SK-N-SH (cell line): ENCODE results near the gene CEBPB. TPM values are rescaled to one million over a fixed set of nuclear protein-coding genes. Genes with fewer than 3 reads are reported as not detected.
"Not testable (repeated sequence)": the region's sequence is repeated elsewhere in the genome, so short reads cannot be mapped to it uniquely, and the experiment has no call there.

Source experiments
- CTCF ChIA-PET: fragments of 300-600, 350-600 bp; formaldehyde crosslinking; extraction: SDS; loops from one replicate; lab custom pipeline; 2021; lab: Yijun Ruan, JAX
- POLR2A ChIA-PET: fragments of 350-600 bp; sonication (Branson Sonifier 250); formaldehyde crosslinking; extraction: SDS; loops from one replicate; lab custom pipeline; 2020; ENCODE audit warnings: antibody characterized with exemption, inconsistent platforms; lab: Yijun Ruan, JAX
- DNase-seq: peaks from one replicate; pipeline ENCODE4 v3.0.0; 2012
- H2AFZ ChIP-seq: fragments of 200-600 bp; sonication (generic); 2 replicates; pipeline ENCODE4 v1.8.1; 2016; ENCODE audit warnings: antibody characterized with exemption, mild to moderate bottlenecking, low read depth
- H3F3A ChIP-seq: fragments of 200-600 bp; sonication (generic); replicated peaks from 2 replicates; pipeline ENCODE3; 2016; ENCODE audit warnings: antibody characterized with exemption, mild to moderate bottlenecking; ENCODE audit not compliant: insufficient read depth
- H3K27ac ChIP-seq, 2 experiments: fragments of 200-500 bp in 1 of 2; fragments of 200-600 bp in 1 of 2; sonication (Bioruptor generic) in 1 of 2; sonication (generic), shearing (Covaris generic) in 1 of 2; 2 replicates each; pipeline versions ENCODE4 v1.5.1 to v1.6.1; 2014 to 2016; ENCODE audit warnings: low read depth in 2 of 2, inconsistent platforms in 1 of 2, low read length in 1 of 2, mild to moderate bottlenecking in 1 of 2, mixed read lengths in 1 of 2
- H3K27me3 ChIP-seq: fragments of 200-600 bp; sonication (generic), shearing (Covaris generic); 2 replicates; pipeline ENCODE4 v1.6.1; 2016; ENCODE audit warnings: mixed run types; ENCODE audit not compliant: insufficient read depth
- H3K36me3 ChIP-seq, 2 experiments: fragments of 200-500 bp in 1 of 2; fragments of 200-600 bp in 1 of 2; sonication (Bioruptor generic) in 1 of 2; sonication (generic) in 1 of 2; replicated peaks in 1 of 2; 2 replicates each; pipeline versions ENCODE3 to v1.5.1; 2014 to 2016; ENCODE audit warnings: low read length in 1 of 2, mild to moderate bottlenecking in 1 of 2; ENCODE audit not compliant: insufficient read depth in 2 of 2, control insufficient read depth in 1 of 2
- H3K4me1 ChIP-seq, 2 experiments: fragments of 200-500 bp in 1 of 2; fragments of 200-600 bp in 1 of 2; sonication (Bioruptor generic) in 1 of 2; sonication (generic), shearing (Covaris generic) in 1 of 2; 2 replicates each; pipeline versions ENCODE4 v1.5.1 to v1.6.1; 2014 to 2016; ENCODE audit warnings: low read depth in 1 of 2, low read length in 1 of 2, mixed run types in 1 of 2; ENCODE audit not compliant: insufficient read depth in 2 of 2, control insufficient read depth in 1 of 2
- H3K4me2 ChIP-seq: fragments of 200-600 bp; sonication (generic), shearing (Covaris generic); 2 replicates; pipeline ENCODE4 v1.6.1; 2017; ENCODE audit warnings: mixed run types
- H3K4me3 ChIP-seq, 2 experiments: fragments of 200-500 bp in 1 of 2; fragments of 200-600 bp in 1 of 2; sonication (Bioruptor generic) in 1 of 2; sonication (generic), shearing (Covaris generic) in 1 of 2; 2 replicates each; pipeline versions ENCODE4 v1.5.1 to v1.8.1; 2014 to 2016; ENCODE audit warnings: low read depth in 2 of 2, inconsistent platforms in 1 of 2, low read length in 1 of 2, mild to moderate bottlenecking in 1 of 2, mixed read lengths in 1 of 2, moderate library complexity in 1 of 2
- H3K79me2 ChIP-seq: fragments of 200-600 bp; sonication (generic); 2 replicates; pipeline ENCODE4 v1.8.1; 2017; ENCODE audit warnings: mild to moderate bottlenecking; ENCODE audit not compliant: insufficient read depth
- H3K9ac ChIP-seq: fragments of 200-600 bp; sonication (generic); 2 replicates; pipeline ENCODE4 v1.6.1; 2017; ENCODE audit warnings: mixed run types
- H3K9me2 ChIP-seq: fragments of 200-600 bp; sonication (generic); 2 replicates; pipeline ENCODE4 v1.6.1; 2017; ENCODE audit warnings: mixed run types
- H3K9me3 ChIP-seq: fragments of 200-600 bp; sonication (generic); 2 replicates; pipeline ENCODE4 v1.6.1; 2017; ENCODE audit warnings: mixed run types, mild to moderate bottlenecking, moderate library complexity
- H4K20me1 ChIP-seq: fragments of 200-600 bp; sonication (generic); 2 replicates; pipeline ENCODE4 v1.6.1; 2017; ENCODE audit warnings: mild to moderate bottlenecking, mixed run types; ENCODE audit not compliant: insufficient read depth
- CHD2 ChIP-seq: fragments of 150-350 bp; IDR thresholded peaks from 2 replicates; pipeline ENCODE4 v1.6.1; 2018; ENCODE audit warnings: low read length; ENCODE audit not compliant: partially characterized antibody
- ELF1 ChIP-seq: IDR thresholded peaks from 2 replicates; pipeline ENCODE4 v1.4.0; 2012
- EP300 ChIP-seq, 2 experiments: IDR thresholded peaks; 2 replicates each; pipeline versions ENCODE4 v1.4.0 to v1.6.1; 2012; ENCODE audit warnings: borderline replicate concordance in 1 of 2, low read depth in 1 of 2, low read length in 1 of 2
- FOSL2 ChIP-seq: IDR thresholded peaks from 2 replicates; pipeline ENCODE4 v1.4.0; 2012; ENCODE audit warnings: low read depth, mild to moderate bottlenecking, moderate library complexity, borderline replicate concordance
- FOXM1 ChIP-seq: IDR thresholded peaks from 2 replicates; pipeline ENCODE4 v1.4.0; 2012; ENCODE audit warnings: low read depth, mild to moderate bottlenecking
- GATA2 ChIP-seq: sonication (generic); formaldehyde crosslinking; IDR thresholded peaks from 2 replicates; pipeline ENCODE4 v1.5.0; 2020; ENCODE audit warnings: mild to moderate bottlenecking, missing genetic modification reagents
- NFIC ChIP-seq: IDR thresholded peaks from 2 replicates; pipeline ENCODE4 v1.4.0; 2012; ENCODE audit warnings: borderline replicate concordance
- POLR2AphosphoS5 ChIP-seq: IDR thresholded peaks from 2 replicates; pipeline ENCODE4 v1.6.1; 2012; ENCODE audit warnings: low read depth, low read length
- RFX5 ChIP-seq: IDR thresholded peaks from 2 replicates; pipeline ENCODE4 v1.6.1; 2012; ENCODE audit warnings: mild to moderate bottlenecking, improper control_type of control experiment, low read length
- SIN3A ChIP-seq: IDR thresholded peaks from 2 replicates; pipeline ENCODE4 v1.6.1; 2012; ENCODE audit warnings: low read depth, mild to moderate bottlenecking, low read length, moderate library complexity, borderline replicate concordance
- YY1 ChIP-seq: IDR thresholded peaks from 2 replicates; pipeline ENCODE4 v1.4.0; 2012; ENCODE audit warnings: low read depth, mild to moderate bottlenecking
- whole genome bisulfite sequencing: methylation state at CpG from one replicate; pipeline ENCODE4 v1.1.6; 2017; ENCODE audit warnings: low lambda C conversion rate; 5-methylcytosine and 5-hydroxymethylcytosine counted together
- polyA plus RNA-seq, 3 experiments: library from polyadenylated mRNA; depleted of rRNA; stranded (reverse); fragments of >200 nt; gene quantifications; 2 replicates each; pipeline ENCODE4 v1.2.3, GENCODE V29; 2012
- TF ChIP-seq, protein P1 (sequence below): IDR thresholded peaks from 2 replicates; pipeline ENCODE4 v1.4.0; 2012; ENCODE audit warnings: low read depth, borderline replicate concordance
- TF ChIP-seq, protein P2 (sequence below): IDR thresholded peaks from 2 replicates; pipeline ENCODE4 v1.4.0; 2012; ENCODE audit warnings: low read depth
- TF ChIP-seq, protein P3 (sequence below): IDR thresholded peaks from 2 replicates; pipeline ENCODE4; 2012

The CEBPB gene
- polyA plus RNA-seq, 1 of the 3 experiments (the other 2 are of a cell fraction), result 14.7 TPM

DNA sequence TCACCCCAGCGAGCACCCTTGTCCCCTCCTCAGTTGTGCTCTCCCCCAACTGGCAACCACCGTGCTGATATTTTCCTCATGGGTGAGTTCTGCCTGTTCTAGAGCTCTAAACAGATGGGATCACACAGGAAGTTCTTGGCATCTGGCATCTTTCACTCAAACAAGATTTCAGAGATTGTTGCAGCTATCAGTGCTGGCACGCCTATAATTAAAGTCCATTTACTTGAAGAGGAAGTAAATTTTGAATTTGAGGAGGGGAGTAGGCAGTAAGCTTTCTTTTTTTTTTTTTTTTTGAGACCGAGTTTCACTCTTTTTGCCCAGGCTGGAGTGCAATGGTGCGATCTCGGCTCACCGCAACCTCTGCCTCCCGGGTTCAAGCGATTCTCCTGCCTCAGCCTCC lies 12.0 kb upstream of the CEBPB start:
- not testable (repeated sequence) for H3F3A ChIP-seq, H3K9ac ChIP-seq, H3K36me3 ChIP-seq, H3K4me2 ChIP-seq, H3K4me1 ChIP-seq, H4K20me1 ChIP-seq, H3K4me3 ChIP-seq, H2AFZ ChIP-seq, H3K27ac ChIP-seq, H3K9me2 ChIP-seq
- POLR2A ChIA-PET, result interaction anchor here (0.8 to 1.4 kb wide), 2 partner anchors 58 to 107 kb away, joined by 3 to 4 read pairs; no protein-coding TSS in a partner anchor
- WGBS, result 81% methylated on average over 9 of the region's 9 CpGs
- TF ChIP-seq GATA2 (peak; percentile 32; the same call in 1 of the 2 replicates), EP300 (IDR thresholded peaks at IDR 0.05; ENCODE audit: borderline replicate concordance in 1 of 2, low read depth in 1 of 2, low read length in 1 of 2) (peak in 1 of 2 experiments; percentile 22; a peak in 1 of 4 replicates)
- TF ChIP-seq, all 33 proteins: peak for 2; not testable (repeated sequence) for 31
- H3K9me3 ChIP-seq, DNase-seq, H3K27me3 ChIP-seq, H3K79me2 ChIP-seq: not testable (repeated sequence)
- CTCF ChIA-PET, result interaction anchor here (0.6 to 15.3 kb wide), 44 partner anchors 9 to 399 kb away, joined by 3 to 281 read pairs (median 4); partner anchors contain the start of genes CEBPB and PEDS1

DNA sequence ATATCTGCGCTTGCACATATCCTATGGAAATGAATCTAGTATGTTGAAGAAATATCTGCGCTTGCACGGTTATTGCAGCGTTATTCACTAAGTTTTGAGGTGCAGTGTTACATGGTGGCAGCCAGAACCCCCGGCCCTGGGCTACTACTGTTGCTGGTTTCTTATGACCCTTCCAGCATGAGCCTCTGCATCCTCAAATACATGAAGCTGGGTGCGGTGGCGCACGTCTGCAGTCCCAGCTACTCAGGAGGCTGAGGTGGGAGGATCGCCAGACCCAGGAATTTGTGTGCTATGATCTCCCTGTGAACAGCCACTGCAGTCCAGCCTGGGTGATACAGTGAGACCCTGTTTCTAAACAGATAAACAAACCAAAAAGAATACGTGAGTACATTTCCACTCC lies 9.3 kb upstream of the CEBPB start:
- no peak for TF ChIP-seq POLR2AphosphoS5
- TF ChIP-seq YY1, result no peak
- TF ChIP-seq, protein P1, sequence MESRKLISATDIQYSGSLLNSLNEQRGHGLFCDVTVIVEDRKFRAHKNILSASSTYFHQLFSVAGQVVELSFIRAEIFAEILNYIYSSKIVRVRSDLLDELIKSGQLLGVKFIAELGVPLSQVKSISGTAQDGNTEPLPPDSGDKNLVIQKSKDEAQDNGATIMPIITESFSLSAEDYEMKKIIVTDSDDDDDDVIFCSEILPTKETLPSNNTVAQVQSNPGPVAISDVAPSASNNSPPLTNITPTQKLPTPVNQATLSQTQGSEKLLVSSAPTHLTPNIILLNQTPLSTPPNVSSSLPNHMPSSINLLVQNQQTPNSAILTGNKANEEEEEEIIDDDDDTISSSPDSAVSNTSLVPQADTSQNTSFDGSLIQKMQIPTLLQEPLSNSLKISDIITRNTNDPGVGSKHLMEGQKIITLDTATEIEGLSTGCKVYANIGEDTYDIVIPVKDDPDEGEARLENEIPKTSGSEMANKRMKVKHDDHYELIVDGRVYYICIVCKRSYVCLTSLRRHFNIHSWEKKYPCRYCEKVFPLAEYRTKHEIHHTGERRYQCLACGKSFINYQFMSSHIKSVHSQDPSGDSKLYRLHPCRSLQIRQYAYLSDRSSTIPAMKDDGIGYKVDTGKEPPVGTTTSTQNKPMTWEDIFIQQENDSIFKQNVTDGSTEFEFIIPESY, result no peak
- no peak for TF ChIP-seq NFIC
- TF ChIP-seq CHD2, result no peak
- TF ChIP-seq RFX5, result no peak
- TF ChIP-seq SIN3A, result no peak
- TF ChIP-seq, protein P2, sequence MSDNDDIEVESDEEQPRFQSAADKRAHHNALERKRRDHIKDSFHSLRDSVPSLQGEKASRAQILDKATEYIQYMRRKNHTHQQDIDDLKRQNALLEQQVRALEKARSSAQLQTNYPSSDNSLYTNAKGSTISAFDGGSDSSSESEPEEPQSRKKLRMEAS, result no peak
- TF ChIP-seq, protein P3, sequence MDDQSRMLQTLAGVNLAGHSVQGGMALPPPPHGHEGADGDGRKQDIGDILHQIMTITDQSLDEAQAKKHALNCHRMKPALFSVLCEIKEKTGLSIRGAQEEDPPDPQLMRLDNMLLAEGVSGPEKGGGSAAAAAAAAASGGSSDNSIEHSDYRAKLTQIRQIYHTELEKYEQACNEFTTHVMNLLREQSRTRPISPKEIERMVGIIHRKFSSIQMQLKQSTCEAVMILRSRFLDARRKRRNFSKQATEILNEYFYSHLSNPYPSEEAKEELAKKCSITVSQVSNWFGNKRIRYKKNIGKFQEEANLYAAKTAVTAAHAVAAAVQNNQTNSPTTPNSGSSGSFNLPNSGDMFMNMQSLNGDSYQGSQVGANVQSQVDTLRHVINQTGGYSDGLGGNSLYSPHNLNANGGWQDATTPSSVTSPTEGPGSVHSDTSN, result no peak
- TF ChIP-seq ELF1, result no peak
- no peak for TF ChIP-seq FOSL2
- no peak for TF ChIP-seq FOXM1
- Histone ChIP-seq H3F3A (peaks cover 4% of the 10 kb centered on the region), H3K79me2 (no peaks in the 10 kb centered on the region; the same call in 1 of the 2 replicates), H4K20me1 (no peaks in the 10 kb centered on the region), H3K4me3 (no peak overlapping the region), H3K4me2 (no peak overlapping the region), H3K9me2 (no peaks in the 10 kb centered on the region), H2AFZ (no peak overlapping the region), H3K27ac (no peak overlapping the region), H3K9ac (no peak overlapping the region), H3K36me3 (no peaks in the 10 kb centered on the region), H3K27me3 (no peaks in the 10 kb centered on the region), H3K9me3 (no peaks in the 10 kb centered on the region), H3K4me1 (peaks cover 0 to 2% of the 10 kb centered on the region in 2 experiments; a peak in 1 of 4 replicates)
- POLR2A ChIA-PET, result interaction anchor here (0.6 to 1.4 kb wide), 2 partner anchors 12 to 496 kb away, joined by 3 read pairs; no protein-coding TSS in a partner anchor
- CTCF ChIA-PET, result interaction anchor here (1.0 to 15.3 kb wide), 5 partner anchors 9 to 286 kb away, joined by 3 to 281 read pairs (median 21); partner anchors contain the start of gene CEBPB
- WGBS, result 93% methylated on average over 10 of the region's 10 CpGs
- DNase-seq, result no peak
